HS-27A (cell line): ENCODE results near the gene DPY19L1.
"Not testable (repeated sequence)": the region's sequence is repeated elsewhere in the genome, so short reads cannot be mapped to it uniquely, and the experiment has no call there.

ENCODE experiments used
- DNase-seq: peaks from one replicate; pipeline ENCODE4 v3.0.0-alpha.2; 2012; ENCODE audit warnings: low read depth, missing footprints

Gene DPY19L1

GRCh38 chr7:34918198-34918861, 119.0 kb downstream of the DPY19L1 start:
- DNase-seq: not testable (repeated sequence)

GRCh38 chr7:34917515-34917914, 119.8 kb downstream of the DPY19L1 start:
- not testable (repeated sequence) for DNase-seq

GRCh38 chr7:34916267-34916666, 121.0 kb downstream of the DPY19L1 start:
- DNase-seq: no peak

- DNase-seq: no peak
Measured at GRCh38 chr7:34912236-34912635, 125.0 kb downstream of the DPY19L1 start.

- DNase-seq: not testable (repeated sequence)
Measured at GRCh38 chr7:34906266-34906850, 130.9 kb downstream of the DPY19L1 start.

GRCh38 chr7:34904987-34905386, 132.3 kb downstream of the DPY19L1 start:
- no peak for DNase-seq

- DNase-seq: not testable (repeated sequence)
Measured at GRCh38 chr7:34903921-34904320, 133.4 kb downstream of the DPY19L1 start.

GRCh38 chr7:34902182-34902581, 135.1 kb downstream of the DPY19L1 start:
- DNase-seq: no peak

- DNase-seq: no peak
Measured at GRCh38 chr7:34900891-34901513, 136.3 kb downstream of the DPY19L1 start.

GRCh38 chr7:34895202-34895601, 142.1 kb downstream of the DPY19L1 start:
- DNase-seq: no peak

- no peak for DNase-seq
Measured at GRCh38 chr7:34889951-34890350, 147.3 kb downstream of the DPY19L1 start.

GRCh38 chr7:34886856-34887255, 150.4 kb downstream of the DPY19L1 start:
- no peak for DNase-seq

- DNase-seq: not testable (repeated sequence)
Measured at GRCh38 chr7:34883855-34884254, 153.4 kb downstream of the DPY19L1 start.

- DNase-seq: no peak
Measured at GRCh38 chr7:34879871-34880270, 157.4 kb downstream of the DPY19L1 start.

- DNase-seq: not testable (repeated sequence)
Measured at GRCh38 chr7:34878944-34879735, 158.1 kb downstream of the DPY19L1 start.
